Neutrophil (primary cell): ENCODE measurements around the gene EI24.

Experiments used
- H3K27ac ChIP-seq: fragments of 200-600 bp; sonication (generic); 2 replicates; pipeline ENCODE4 v1.5.1; 2016; ENCODE audit warnings: mild to moderate bottlenecking, moderate library complexity
- H3K27me3 ChIP-seq: fragments of 200-600 bp; sonication (generic); 2 replicates; pipeline ENCODE4 v1.6.0; 2016; ENCODE audit warnings: mild to moderate bottlenecking
- H3K36me3 ChIP-seq: fragments of 200-600 bp; sonication (generic); 2 replicates; pipeline ENCODE4 v1.5.1; 2017
- H3K4me1 ChIP-seq, 2 experiments: fragments of 200-600 bp in 1 of 2; sonication (generic) in 1 of 2; 1 replicate in 1 of 2; 2 replicates in 1 of 2; pipeline versions ENCODE4 v1.5.1 to v1.6.1; 2013 to 2016; ENCODE audit warnings: low read depth in 1 of 2, low read length in 1 of 2, mild to moderate bottlenecking in 1 of 2, moderate library complexity in 1 of 2; ENCODE audit not compliant: control insufficient read depth in 1 of 2, insufficient read depth in 1 of 2
- H3K4me3 ChIP-seq, 2 experiments: fragments of 200-600 bp in 1 of 2; sonication (generic) in 1 of 2; 1 replicate in 1 of 2; 2 replicates in 1 of 2; pipeline ENCODE4 v1.5.1; 2013 to 2016; ENCODE audit warnings: low read depth in 1 of 2, low read length in 1 of 2, mild to moderate bottlenecking in 1 of 2, moderate library complexity in 1 of 2
- H3K9me3 ChIP-seq: fragments of 200-600 bp; sonication (generic); 2 replicates; pipeline ENCODE4 v1.5.1; 2016
- TF ChIP-seq, protein P1 (sequence below): fragments of 200-600 bp; sonication (generic); IDR thresholded peaks from 2 replicates; pipeline ENCODE4 v1.5.1; 2016; ENCODE audit warnings: antibody characterized with exemption

EI24 gene

DNA sequence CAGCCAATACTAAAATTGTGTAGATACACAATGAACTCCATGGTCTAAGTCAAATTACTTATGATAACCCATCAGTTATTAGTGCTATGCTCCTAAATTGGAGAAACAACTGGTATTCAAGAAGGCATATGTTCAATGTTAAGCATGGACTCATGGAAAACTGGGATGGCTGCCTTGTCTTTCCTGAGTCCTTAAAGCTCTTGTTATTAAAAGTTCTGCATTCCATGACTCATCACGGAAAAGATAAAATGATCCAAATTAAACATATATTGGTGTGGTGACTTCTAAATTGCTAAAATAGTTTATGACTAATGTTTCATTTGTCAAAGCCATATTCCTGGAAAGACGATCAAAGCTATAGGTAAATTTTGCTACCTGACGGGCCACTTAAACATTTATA lies 9.4 kb upstream of the EI24 start:
- H3K9me3 ChIP-seq, result no peaks in the 10 kb centered on the region
- TF ChIP-seq, protein P1, sequence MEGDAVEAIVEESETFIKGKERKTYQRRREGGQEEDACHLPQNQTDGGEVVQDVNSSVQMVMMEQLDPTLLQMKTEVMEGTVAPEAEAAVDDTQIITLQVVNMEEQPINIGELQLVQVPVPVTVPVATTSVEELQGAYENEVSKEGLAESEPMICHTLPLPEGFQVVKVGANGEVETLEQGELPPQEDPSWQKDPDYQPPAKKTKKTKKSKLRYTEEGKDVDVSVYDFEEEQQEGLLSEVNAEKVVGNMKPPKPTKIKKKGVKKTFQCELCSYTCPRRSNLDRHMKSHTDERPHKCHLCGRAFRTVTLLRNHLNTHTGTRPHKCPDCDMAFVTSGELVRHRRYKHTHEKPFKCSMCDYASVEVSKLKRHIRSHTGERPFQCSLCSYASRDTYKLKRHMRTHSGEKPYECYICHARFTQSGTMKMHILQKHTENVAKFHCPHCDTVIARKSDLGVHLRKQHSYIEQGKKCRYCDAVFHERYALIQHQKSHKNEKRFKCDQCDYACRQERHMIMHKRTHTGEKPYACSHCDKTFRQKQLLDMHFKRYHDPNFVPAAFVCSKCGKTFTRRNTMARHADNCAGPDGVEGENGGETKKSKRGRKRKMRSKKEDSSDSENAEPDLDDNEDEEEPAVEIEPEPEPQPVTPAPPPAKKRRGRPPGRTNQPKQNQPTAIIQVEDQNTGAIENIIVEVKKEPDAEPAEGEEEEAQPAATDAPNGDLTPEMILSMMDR, result no peak

DNA sequence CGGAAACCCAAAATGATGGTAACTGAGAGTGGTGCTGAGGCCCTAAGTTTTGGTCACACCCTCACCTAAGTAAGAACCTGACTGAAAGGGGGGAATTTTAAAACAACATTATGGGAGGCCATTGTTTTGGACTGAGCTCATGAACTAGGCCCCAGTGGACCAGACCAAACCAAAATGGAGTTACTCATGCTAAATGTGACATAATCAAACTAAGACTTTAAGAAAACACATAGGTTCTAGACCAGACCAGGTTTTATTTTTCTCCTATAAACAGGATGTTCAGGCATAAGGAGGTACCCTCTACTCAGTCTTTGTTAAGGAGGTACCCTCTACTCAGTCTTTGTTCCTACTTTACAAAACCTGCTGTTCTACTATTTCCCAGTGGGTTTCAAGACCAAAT lies 7.4 kb upstream of the EI24 start:
- H3K4me3 ChIP-seq, result no peak overlapping the region

More for the DNA sequence above, 9.4 kb upstream of the EI24 start:
- Histone ChIP-seq H3K27ac (no peak overlapping the region), H3K27me3 (no peaks in the 10 kb centered on the region), H3K4me1 (no peaks in the 10 kb centered on the region), H3K36me3 (no peaks in the 10 kb centered on the region), H3K4me3 (no peak overlapping the region)

DNA sequence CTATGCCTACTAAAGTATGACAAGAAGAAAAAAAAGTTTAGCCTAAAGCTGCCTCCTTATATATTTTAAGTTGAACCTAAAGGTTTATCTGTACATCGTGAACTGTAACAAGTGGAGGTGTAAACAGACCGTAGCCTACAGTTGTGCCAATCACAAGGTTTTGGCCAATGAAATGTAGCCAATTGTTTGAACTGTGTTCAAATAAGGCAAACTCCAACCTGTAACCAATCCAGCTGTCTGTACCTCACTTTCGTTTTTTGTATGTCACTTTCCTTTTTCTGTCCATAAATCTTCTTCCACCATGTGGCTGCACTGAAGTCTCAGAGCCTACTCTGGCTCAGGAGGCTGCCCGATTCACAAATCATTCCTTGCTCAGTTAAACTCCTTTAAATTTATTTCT lies 6.8 kb upstream of the EI24 start:
- no peak overlapping the region for H3K4me3 ChIP-seq
- no peaks in the 10 kb centered on the region for H3K27me3 ChIP-seq
- no peak overlapping the region for H3K27ac ChIP-seq
- H3K36me3 ChIP-seq, result no peaks in the 10 kb centered on the region
- TF ChIP-seq, protein P1, result no peak
- no peaks in the 10 kb centered on the region for H3K9me3 ChIP-seq
- no peaks in the 10 kb centered on the region for H3K4me1 ChIP-seq

More for the DNA sequence above, 7.4 kb upstream of the EI24 start:
- Histone ChIP-seq H3K36me3 (no peaks in the 10 kb centered on the region), H3K4me1 (no peaks in the 10 kb centered on the region), H3K27me3 (no peaks in the 10 kb centered on the region), H3K27ac (no peak overlapping the region), H3K9me3 (no peaks in the 10 kb centered on the region)
- TF ChIP-seq, protein P1, result no peak

DNA sequence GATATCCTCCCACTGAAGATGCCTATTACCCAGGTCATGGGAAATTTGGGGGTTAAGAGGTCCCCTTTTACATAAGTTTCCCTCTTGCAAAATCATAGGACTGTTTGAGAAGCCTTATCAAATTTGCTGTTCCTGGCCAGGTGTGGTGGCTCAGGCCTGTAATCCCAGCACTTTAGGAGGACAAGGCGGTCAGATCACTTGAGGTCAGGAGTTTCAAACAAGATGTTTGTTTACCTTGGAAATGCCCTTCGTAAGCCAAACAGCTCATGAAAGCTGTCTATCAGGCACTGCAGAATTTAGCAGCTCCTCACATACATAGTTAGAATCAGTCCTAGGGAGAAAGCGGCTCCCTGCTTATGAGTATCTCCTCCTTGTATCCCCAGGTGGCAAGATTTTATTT lies 4.9 kb upstream of the EI24 start:
- Histone ChIP-seq H3K27ac (no peak overlapping the region), H3K36me3 (no peaks in the 10 kb centered on the region), H3K9me3 (no peaks in the 10 kb centered on the region), H3K27me3 (no peaks in the 10 kb centered on the region), H3K4me3 (no peak overlapping the region), H3K4me1 (peaks cover 3 to 6% of the 10 kb centered on the region in 2 experiments)
- TF ChIP-seq, protein P1, result no peak

DNA sequence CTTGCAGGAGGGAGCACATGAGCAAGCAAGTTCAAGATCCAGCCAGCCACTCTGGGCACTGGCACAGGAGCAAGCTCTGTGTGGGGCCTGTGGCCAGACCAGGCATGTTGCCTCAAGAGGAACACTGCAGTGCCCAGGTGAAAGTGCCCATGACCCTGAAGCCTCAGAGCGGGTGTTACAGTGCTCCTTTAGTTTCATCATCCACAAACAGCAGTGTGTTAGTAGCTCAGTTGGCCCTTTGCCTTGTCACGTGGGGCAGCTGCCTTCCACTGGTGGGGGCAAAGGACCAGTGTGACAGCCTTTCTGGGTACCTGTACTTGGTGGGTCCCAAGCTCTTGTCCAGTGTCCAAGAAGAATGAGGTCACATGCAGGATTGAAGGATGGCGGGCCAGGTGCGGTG lies 3.0 kb upstream of the EI24 start:
- Histone ChIP-seq H3K27me3 (no peaks in the 10 kb centered on the region), H3K9me3 (no peaks in the 10 kb centered on the region), H3K36me3 (no peaks in the 10 kb centered on the region), H3K4me3 (no peak overlapping the region), H3K27ac (no peak overlapping the region), H3K4me1 (peaks cover 10 to 14% of the 10 kb centered on the region in 2 experiments)
- TF ChIP-seq, protein P1, result no peak
